T-cell (primary cell): ENCODE measurements around the gene SYNE1. TPM values are rescaled to one million over a fixed set of nuclear protein-coding genes. Genes with fewer than 3 reads are reported as not detected.

Source experiments
- ATAC-seq, 4 experiments: fragments of 200-7000 bp in 3 of 4; fragments of 150-1000 bp in 1 of 4; cut with Tn5 transposase; replicated peaks in 1 of 4; 1 replicate in 3 of 4; 2 replicates in 1 of 4; pipeline ENCODE4 v1.10.0; 2021; ENCODE audit warnings: moderate library complexity in 3 of 4, mild to moderate bottlenecking in 2 of 4, moderate number of reproducible peaks in 1 of 4
- CTCF ChIA-PET, 2 donors: fragments of 300-600 bp; sonication (Branson Sonifier 250); formaldehyde crosslinking; loops; one replicate each; lab custom pipeline; 2022; ENCODE audit warnings: antibody characterized with exemption in 2 of 2; lab: Charles Lee
- POLR2A ChIA-PET, 2 donors: fragments of 300-600 bp; sonication (Branson Sonifier 250); formaldehyde crosslinking; loops; one replicate each; lab custom pipeline; 2022; ENCODE audit warnings: antibody characterized with exemption in 2 of 2; lab: Charles Lee
- DNase-seq, 35 experiments: peaks; one replicate each; pipeline versions ENCODE4 v3.0.0 to v3.0.0-alpha.2; 2013 to 2023
- H3K27ac ChIP-seq: one replicate; pipeline ENCODE4 v1.5.1; 2013; ENCODE audit warnings: low read length
- H3K27me3 ChIP-seq, 2 experiments: replicated peaks in 1 of 2; 1 replicate in 1 of 2; 2 replicates in 1 of 2; pipeline versions ENCODE4 v1.6.1 to v1.7.0; 2013; ENCODE audit warnings: low read length in 1 of 2, mixed read lengths in 1 of 2; ENCODE audit not compliant: control insufficient read depth in 2 of 2, insufficient read depth in 2 of 2; ENCODE audit errors: extremely low read depth in 1 of 2
- H3K36me3 ChIP-seq, 2 donors: 1 replicate in 1 of 2; 2 replicates in 1 of 2; pipeline versions ENCODE4 v1.6.1 to v1.7.0; 2013; ENCODE audit warnings: low read length in 1 of 2; ENCODE audit not compliant: control insufficient read depth in 2 of 2, insufficient read depth in 1 of 2; ENCODE audit errors: extremely low read depth in 1 of 2
- H3K4me1 ChIP-seq, 2 experiments: 1 replicate in 1 of 2; 2 replicates in 1 of 2; pipeline versions ENCODE4 v1.6.1 to v1.7.0; 2013; ENCODE audit warnings: low read length in 2 of 2, mixed read lengths in 1 of 2; ENCODE audit not compliant: insufficient read depth in 2 of 2, control insufficient read depth in 1 of 2; ENCODE audit errors: extremely low read depth in 1 of 2
- H3K4me3 ChIP-seq, 2 donors: 1 replicate in 1 of 2; 2 replicates in 1 of 2; pipeline versions ENCODE4 v1.5.1 to v1.7.0; 2013; ENCODE audit warnings: mild to moderate bottlenecking in 2 of 2, low read length in 1 of 2, moderate library complexity in 1 of 2; ENCODE audit not compliant: control insufficient read depth in 1 of 2; ENCODE audit errors: extremely low read depth in 1 of 2
- H3K9me3 ChIP-seq: 2 replicates; pipeline ENCODE4 v1.7.0; 2013
- H3K27ac Mint-ChIP-seq, 2 donors: one replicate each; pipeline ENCODE4 v1.8.0; 2020 to 2021; ENCODE audit warnings: mild to moderate bottlenecking in 2 of 2, mixed read lengths in 2 of 2
- H3K27me3 Mint-ChIP-seq, 2 donors: one replicate each; pipeline ENCODE4 v1.8.0; 2021 to 2022; ENCODE audit warnings: mixed read lengths in 2 of 2
- H3K36me3 Mint-ChIP-seq: one replicate; pipeline ENCODE4 v1.8.0; 2021; ENCODE audit warnings: mixed read lengths
- H3K4me1 Mint-ChIP-seq, 3 donors: one replicate each; pipeline ENCODE4 v1.8.0; 2020 to 2022; ENCODE audit warnings: mixed read lengths in 3 of 3, mild to moderate bottlenecking in 1 of 3
- H3K4me3 Mint-ChIP-seq, 3 donors: one replicate each; pipeline ENCODE4 v1.8.0; 2020 to 2022; ENCODE audit warnings: mild to moderate bottlenecking in 3 of 3, mixed read lengths in 3 of 3, moderate library complexity in 3 of 3
- H3K9me3 Mint-ChIP-seq, 3 donors: one replicate each; pipeline ENCODE4 v1.8.0; 2020 to 2022; ENCODE audit warnings: mixed read lengths in 3 of 3
- WGBS: methylation state at CpG from one replicate; pipeline ENCODE4 v1.1.5; 2013; ENCODE audit warnings: missing lambda C conversion rate; ENCODE audit not compliant: insufficient coverage; 5-methylcytosine and 5-hydroxymethylcytosine counted together
- total RNA-seq, 35 experiments: library from RNA in 6 of 35; stranded (reverse) in 6 of 35; fragments of 120-200 nt in 1 of 35; gene quantifications; one replicate each; pipeline versions ENCODE4 v1.2.1 to v1.2.4 and lab custom pipeline; 2013 to 2026

The SYNE1 gene
- total RNA-seq, 5 donors from 2014 or later (not counting 1 experiment from before 2014, with no cell fraction given): 174 to 235 (median 192) TPM

- no peak overlapping the region for H3K27ac ChIP-seq
- 87% methylated on average over 2 of the region's 2 CpGs for WGBS
- Mint-ChIP-seq H3K36me3 (no peaks in the 10 kb centered on the region), H3K4me1 (no peaks in the 10 kb centered on the region), H3K27me3 (peaks cover 2 to 10% of the 10 kb centered on the region in 2 donors), H3K9me3 (peaks cover 0 to 5% (median 0%) of the 10 kb centered on the region in 3 donors), H3K4me3 (no peak overlapping the region), H3K27ac (no peak overlapping the region)
- CTCF ChIA-PET: no interaction called here
- POLR2A ChIA-PET: no interaction called here
- no peaks in the 10 kb centered on the region for H3K9me3 ChIP-seq
- H3K4me3 ChIP-seq: no peak overlapping the region
- DNase-seq (no peak), ATAC-seq (no peak)
- no peaks in the 10 kb centered on the region for H3K27me3 ChIP-seq
- H3K36me3 ChIP-seq: no peaks in the 10 kb centered on the region
- H3K4me1 ChIP-seq: peaks cover 0 to 2% of the 10 kb centered on the region in 2 experiments
Observed at GRCh38 chr6:152605941-152606340, 31.2 kb downstream of the SYNE1 start.

- no peaks in the 10 kb centered on the region for H3K9me3 ChIP-seq
- ChIA-PET CTCF (interaction anchor here in 1 of 2 donors (0.7 kb wide), 1 partner anchor 19 kb away, joined by 4 read pairs; no protein-coding TSS in a partner anchor), POLR2A (no interaction called here)
- no peak overlapping the region for H3K27ac ChIP-seq
- no peak overlapping the region for H3K27ac Mint-ChIP-seq
- H3K4me3 Mint-ChIP-seq: no peak overlapping the region
- no peaks in the 10 kb centered on the region for H3K36me3 ChIP-seq
- peaks cover 0 to 2% of the 10 kb centered on the region in 2 experiments for H3K4me1 ChIP-seq
- H3K27me3 Mint-ChIP-seq: peaks cover 2 to 9% of the 10 kb centered on the region in 2 donors
- no peak overlapping the region for H3K4me3 ChIP-seq
- DNase-seq (no peak), ATAC-seq (no peak)
- no peaks in the 10 kb centered on the region for H3K27me3 ChIP-seq
- WGBS: 71% methylated on average over 1 of the region's 1 CpG
- peaks cover 0 to 4% (median 0%) of the 10 kb centered on the region in 3 donors for H3K9me3 Mint-ChIP-seq
- no peaks in the 10 kb centered on the region for H3K4me1 Mint-ChIP-seq
- H3K36me3 Mint-ChIP-seq: no peaks in the 10 kb centered on the region
Observed at GRCh38 chr6:152605342-152605741, 31.8 kb downstream of the SYNE1 start.

GRCh38 chr6:152603911-152604310 is 33.3 kb downstream of the SYNE1 start:
- ChIA-PET CTCF (no interaction called here), POLR2A (no interaction called here)
- Histone ChIP-seq H3K4me1 (peaks cover 0 to 2% of the 10 kb centered on the region in 2 experiments), H3K27ac (no peak overlapping the region), H3K36me3 (no peaks in the 10 kb centered on the region), H3K4me3 (no peak overlapping the region), H3K27me3 (no peaks in the 10 kb centered on the region), H3K9me3 (no peaks in the 10 kb centered on the region)
- Mint-ChIP-seq H3K27ac (no peak overlapping the region), H3K27me3 (peaks cover 2 to 12% of the 10 kb centered on the region in 2 donors), H3K36me3 (no peaks in the 10 kb centered on the region), H3K9me3 (no peaks in the 10 kb centered on the region), H3K4me3 (no peak overlapping the region), H3K4me1 (no peaks in the 10 kb centered on the region)
- DNase-seq (no peak), ATAC-seq (no peak)

GRCh38 chr6:152600022-152600421 is 37.1 kb downstream of the SYNE1 start:
- Mint-ChIP-seq H3K9me3 (no peaks in the 10 kb centered on the region), H3K27me3 (peaks cover 0 to 12% of the 10 kb centered on the region in 2 donors), H3K4me3 (no peak overlapping the region), H3K4me1 (no peaks in the 10 kb centered on the region), H3K27ac (no peak overlapping the region), H3K36me3 (no peaks in the 10 kb centered on the region)
- 100% methylated on average over 1 of the region's 5 CpGs for WGBS
- Histone ChIP-seq H3K4me3 (no peak overlapping the region), H3K27ac (no peak overlapping the region), H3K4me1 (no peaks in the 10 kb centered on the region), H3K36me3 (no peaks in the 10 kb centered on the region), H3K27me3 (no peaks in the 10 kb centered on the region), H3K9me3 (no peaks in the 10 kb centered on the region)
- DNase-seq (no peak), ATAC-seq (no peak)
- POLR2A ChIA-PET: no interaction called here
- CTCF ChIA-PET: no interaction called here

- Histone ChIP-seq H3K9me3 (no peaks in the 10 kb centered on the region), H3K4me3 (no peak overlapping the region), H3K27me3 (no peaks in the 10 kb centered on the region), H3K27ac (no peak overlapping the region), H3K4me1 (no peaks in the 10 kb centered on the region), H3K36me3 (no peaks in the 10 kb centered on the region)
- no peak for DNase-seq
- 42% methylated on average over 2 of the region's 4 CpGs for WGBS
- CTCF ChIA-PET: no interaction called here
- no peak for ATAC-seq
- no peaks in the 10 kb centered on the region for H3K36me3 Mint-ChIP-seq
- H3K27me3 Mint-ChIP-seq: peaks cover 0 to 12% of the 10 kb centered on the region in 2 donors
- no peak overlapping the region for H3K27ac Mint-ChIP-seq
- POLR2A ChIA-PET: no interaction called here
- no peak overlapping the region for H3K4me3 Mint-ChIP-seq
- no peaks in the 10 kb centered on the region for H3K4me1 Mint-ChIP-seq
- H3K9me3 Mint-ChIP-seq: no peaks in the 10 kb centered on the region
Observed at GRCh38 chr6:152598901-152599537, 38.1 kb downstream of the SYNE1 start.

GRCh38 chr6:152598421-152598820 is 38.7 kb downstream of the SYNE1 start:
- Histone ChIP-seq H3K4me3 (no peak overlapping the region), H3K9me3 (no peaks in the 10 kb centered on the region), H3K27ac (no peak overlapping the region), H3K27me3 (no peaks in the 10 kb centered on the region), H3K4me1 (no peaks in the 10 kb centered on the region), H3K36me3 (no peaks in the 10 kb centered on the region)
- ATAC-seq (no peak), DNase-seq (no peak)
- CTCF ChIA-PET: no interaction called here
- POLR2A ChIA-PET: no interaction called here
- no peaks in the 10 kb centered on the region for H3K4me1 Mint-ChIP-seq
- H3K9me3 Mint-ChIP-seq: no peaks in the 10 kb centered on the region
- H3K27me3 Mint-ChIP-seq: peaks cover 0 to 12% of the 10 kb centered on the region in 2 donors
- no peak overlapping the region for H3K4me3 Mint-ChIP-seq
- no peaks in the 10 kb centered on the region for H3K36me3 Mint-ChIP-seq
- no peak overlapping the region for H3K27ac Mint-ChIP-seq

- H3K27me3 Mint-ChIP-seq: peaks cover 0 to 12% of the 10 kb centered on the region in 2 donors
- no peaks in the 10 kb centered on the region for H3K4me1 Mint-ChIP-seq
- H3K4me3 Mint-ChIP-seq: no peak overlapping the region
- DNase-seq (no peak), ATAC-seq (no peak)
- Histone ChIP-seq H3K9me3 (no peaks in the 10 kb centered on the region), H3K36me3 (no peaks in the 10 kb centered on the region), H3K4me3 (no peak overlapping the region), H3K27ac (no peak overlapping the region), H3K27me3 (no peaks in the 10 kb centered on the region), H3K4me1 (no peaks in the 10 kb centered on the region)
- no peak overlapping the region for H3K27ac Mint-ChIP-seq
- H3K36me3 Mint-ChIP-seq: no peaks in the 10 kb centered on the region
- CTCF ChIA-PET: no interaction called here
- H3K9me3 Mint-ChIP-seq: no peaks in the 10 kb centered on the region
- POLR2A ChIA-PET: no interaction called here
- no CpG with 5 or more reads among the region's 2 CpGs for whole genome bisulfite sequencing
Observed at GRCh38 chr6:152596726-152597125, 40.4 kb downstream of the SYNE1 start.
